K562 (cell line): ENCODE results near the gene KRTAP10-12. TPM values are rescaled to one million over a fixed set of nuclear protein-coding genes. Genes with fewer than 3 reads are reported as not detected.

Experiments used
- ATAC-seq: fragments of 200-7000 bp; cut with Tn5 transposase; 3 replicates; pipeline ENCODE4 v1.9.1; 2020; ENCODE audit warnings: moderate library complexity
- BruUV-seq: library from RNA; stranded (reverse); fragments of 400-500 nt; replicated peaks from 2 replicates; lab custom pipeline; 2021; lab: Mats Ljungman, UMichigan
- CTCF ChIA-PET: fragments of 300-600 bp; formaldehyde crosslinking; extraction: SDS; loops from one replicate; lab custom pipeline; 2021; ENCODE audit warnings: low intra/inter-chr PET ratio; lab: Yijun Ruan, JAX
- POLR2A ChIA-PET: fragments of 300-600, 350-650 bp; sonication (Branson Sonifier 250); formaldehyde crosslinking; extraction: SDS; loops from one replicate; lab custom pipeline; 2021; ENCODE audit warnings: antibody characterized with exemption, inconsistent platforms; lab: Yijun Ruan, JAX
- DNase-seq, 4 experiments: peaks; one replicate each; pipeline versions ENCODE4 v3.0.0 to v3.0.0-alpha.2; 2011 to 2018; ENCODE audit warnings: low spot score in 3 of 4, mixed read lengths in 3 of 4; ENCODE audit errors: extremely low read depth in 1 of 4
- FAIRE-seq: peaks from 2 replicates; lab custom pipeline; 2011; peaks lifted over from hg19 to GRCh38; lab: Jason Lieb, UNC
- H2AFZ ChIP-seq: 2 replicates; pipeline ENCODE4 v1.6.0; 2011; ENCODE audit warnings: low read depth, low read length, control low read depth, inconsistent platforms
- H3K27ac ChIP-seq: fragments of 200-600 bp; 3 replicates; pipeline ENCODE4 v1.8.0; 2011; ENCODE audit warnings: low read depth, mild to moderate bottlenecking, control low read depth, inconsistent platforms, low read length, moderate library complexity, mixed read lengths; ENCODE audit errors: extremely low read depth
- H3K27me3 ChIP-seq, 2 experiments: fragments of 300-600 bp in 1 of 2; 2 replicates in 1 of 2; 3 replicates in 1 of 2; pipeline versions ENCODE4 v1.6.0 to v1.8.0; 2011; ENCODE audit warnings: inconsistent platforms in 2 of 2, low read length in 2 of 2, mild to moderate bottlenecking in 1 of 2, mixed read lengths in 1 of 2, moderate library complexity in 1 of 2; ENCODE audit not compliant: control insufficient read depth in 2 of 2, insufficient read depth in 2 of 2
- H3K36me3 ChIP-seq: fragments of 300-600 bp; 3 replicates; pipeline ENCODE4 v1.8.0; 2011; ENCODE audit warnings: mild to moderate bottlenecking, low read length, inconsistent platforms; ENCODE audit not compliant: control insufficient read depth, insufficient read depth
- H3K4me1 ChIP-seq, 2 experiments: fragments of 200-600 bp in 1 of 2; replicated peaks in 1 of 2; 2 replicates in 1 of 2; 3 replicates in 1 of 2; pipeline versions ENCODE4 v1.5.1 to v1.8.0; 2011; ENCODE audit warnings: inconsistent platforms in 2 of 2, low read length in 2 of 2, mild to moderate bottlenecking in 1 of 2, mixed read lengths in 1 of 2, moderate library complexity in 1 of 2; ENCODE audit not compliant: control insufficient read depth in 2 of 2, insufficient read depth in 2 of 2
- H3K4me2 ChIP-seq: 2 replicates; pipeline ENCODE4 v1.6.1; 2011; ENCODE audit warnings: low read length, control low read depth, inconsistent platforms, mixed read lengths; ENCODE audit not compliant: insufficient read depth
- H3K4me3 ChIP-seq: fragments of 200-600 bp; sonication (generic), shearing (Covaris generic); 2 replicates; pipeline ENCODE4 v1.5.1; 2016; ENCODE audit warnings: control low read depth, inconsistent platforms
- H3K79me2 ChIP-seq: fragments of 200-600 bp; 3 replicates; pipeline ENCODE4 v1.8.0; 2011; ENCODE audit warnings: low read length, inconsistent platforms; ENCODE audit not compliant: control insufficient read depth, insufficient read depth
- H3K9ac ChIP-seq, 2 experiments: 2 replicates each; pipeline versions ENCODE4 v1.6.0 to v1.6.1; 2011; ENCODE audit warnings: low read depth in 2 of 2, low read length in 2 of 2, control low read depth in 1 of 2, inconsistent platforms in 1 of 2, mild to moderate bottlenecking in 1 of 2, mixed read lengths in 1 of 2; ENCODE audit not compliant: insufficient read depth in 1 of 2
- H3K9me1 ChIP-seq: one replicate; pipeline ENCODE4 v1.6.0; 2011; ENCODE audit warnings: inconsistent platforms, mild to moderate bottlenecking, low read length, moderate library complexity; ENCODE audit not compliant: control insufficient read depth, insufficient read depth
- H3K9me3 ChIP-seq: replicated peaks from 2 replicates; pipeline ENCODE4 v1.5.1; 2011; ENCODE audit warnings: low read depth, low read length, inconsistent platforms; ENCODE audit not compliant: control insufficient read depth, insufficient read depth
- H4K20me1 ChIP-seq: replicated peaks from 2 replicates; pipeline ENCODE4 v1.6.1; 2011; ENCODE audit warnings: low read length, inconsistent platforms, mixed read lengths; ENCODE audit not compliant: control insufficient read depth, insufficient read depth
- FUS ChIP-seq: fragments of 200-400 bp; formaldehyde crosslinking; optimal IDR thresholded peaks from 2 replicates; pipeline ENCODE3; 2017; ENCODE audit warnings: low read depth, low read length
- HOXB6 ChIP-seq: fragments of 250-450 bp; sonication (Bioruptor Pico); IDR thresholded peaks from 2 replicates; pipeline ENCODE4 v1.5.1; 2022; ENCODE audit warnings: mild to moderate bottlenecking, borderline replicate concordance
- NELFE ChIP-seq: IDR thresholded peaks from 2 replicates; pipeline ENCODE4 v1.6.1; 2011; ENCODE audit warnings: mild to moderate bottlenecking; ENCODE audit not compliant: insufficient read depth, insufficient read length
- NR4A1 ChIP-seq, 2 experiments: fragments of 250-450 bp in 1 of 2; fragments of 450-650 bp in 1 of 2; sonication (Bioruptor Pico) in 1 of 2; IDR thresholded peaks; 2 replicates each; pipeline versions ENCODE4 v1.4.0 to v1.6.1; 2016 to 2020; ENCODE audit warnings: mild to moderate bottlenecking in 2 of 2, missing compliant biosample characterization in 1 of 2, missing genetic modification characterization in 1 of 2, moderate library complexity in 1 of 2
- PATZ1 ChIP-seq: fragments of 250-450 bp; sonication (Bioruptor Pico); IDR thresholded peaks from 2 replicates; pipeline ENCODE4 v1.5.0; 2020; ENCODE audit warnings: mild to moderate bottlenecking, borderline replicate concordance
- SMAD3 ChIP-seq: fragments of 450-650 bp; formaldehyde crosslinking; conservative IDR thresholded peaks from 2 replicates; pipeline ENCODE4 v1.4.0; 2020; ENCODE audit warnings: mild to moderate bottlenecking
- TEAD1 ChIP-seq, 2 experiments: fragments of 450-650 bp in 1 of 2; sonication (generic) in 1 of 2; formaldehyde crosslinking; IDR thresholded peaks; 2 replicates each; pipeline versions ENCODE4 v1.4.0 to v1.8.0; 2020 to 2022; ENCODE audit warnings: mild to moderate bottlenecking in 2 of 2, missing genetic modification reagents in 1 of 2
- USF1 ChIP-seq: sonication (generic); formaldehyde crosslinking; IDR thresholded peaks from 2 replicates; pipeline ENCODE4 v1.9.0; 2022; ENCODE audit warnings: mild to moderate bottlenecking, missing genetic modification reagents
- YBX1 ChIP-seq: fragments of 450-650 bp; IDR thresholded peaks from 2 replicates; pipeline ENCODE4 v1.7.1; 2016; ENCODE audit warnings: mild to moderate bottlenecking
- ZNF121 ChIP-seq: sonication (generic); formaldehyde crosslinking; conservative IDR thresholded peaks from 2 replicates; pipeline ENCODE4 v1.8.0; 2022; ENCODE audit warnings: missing genetic modification reagents
- ZNF175 ChIP-seq: fragments of 200-800 bp; sonication (Bioruptor generic); IDR thresholded peaks from 2 replicates; pipeline ENCODE4 v1.6.1; 2016; ENCODE audit warnings: low read depth, mild to moderate bottlenecking, missing genetic modification characterization, missing compliant biosample characterization
- ZNF232 ChIP-seq: sonication (generic); formaldehyde crosslinking; IDR thresholded peaks from 2 replicates; pipeline ENCODE4 v1.8.0; 2022; ENCODE audit warnings: mild to moderate bottlenecking, missing genetic modification reagents
- ZNF696 ChIP-seq: fragments of 250-450 bp; sonication (Bioruptor Pico); conservative IDR thresholded peaks from 2 replicates; pipeline ENCODE4 v1.4.0; 2020; ENCODE audit warnings: mild to moderate bottlenecking, moderate library complexity
- WGBS: fragments of 100-300 bp; shearing (Covaris generic); methylation state at CpG from one replicate; pipeline ENCODE4 v1.1.6; 2016; ENCODE audit warnings: low coverage, mixed read lengths; ENCODE audit not compliant: insufficient coverage; ENCODE audit errors: missing lambda C conversion rate; 5-methylcytosine and 5-hydroxymethylcytosine counted together
- in situ Hi-C: fragments of 300-500 bp; cut with MboI; formaldehyde crosslinking; loops from 4 replicates; pipeline ENCODE4 v1.15.0; 2018; ENCODE audit warnings: inconsistent platforms, mixed read lengths
- intact Hi-C: fragments of 100-400 bp; cut with micrococcal nuclease; formaldehyde crosslinking; loops from 2 replicates; pipeline ENCODE4 v1.14.2; 2022
- polyA plus RNA-seq, 8 experiments: library from polyadenylated mRNA; depleted of rRNA in 4 of 8; stranded (reverse) in 5 of 8; unstranded in 3 of 8; fragments of >200 nt; fragmentation: Nextera tagmentation in 2 of 8; fragmentation: Illumina TruSeq in 1 of 8; extraction: Ambion mirVana in 2 of 8; extraction: Trizol in 1 of 8; gene quantifications; 2 replicates each; pipeline versions ENCODE4 v1.2.1 to v1.2.3, GENCODE V29; 2011 to 2014; ENCODE audit warnings: inconsistent platforms in 1 of 8, missing spikeins in 1 of 8
- total RNA-seq, 7 experiments: library from RNA; depleted of rRNA in 6 of 7; stranded (reverse); fragments of >200 nt in 6 of 7; fragmentation: Illumina TruSeq in 2 of 7; extraction: Trizol in 2 of 7; gene quantifications; 2 replicates each; pipeline versions ENCODE4 v1.2.1 to v1.2.3, GENCODE V29; 2011 to 2021; ENCODE audit warnings: low replicate concordance in 1 of 7
- TF ChIP-seq, protein P1 (sequence below): fragments of 450-650 bp; formaldehyde crosslinking; IDR thresholded peaks from 2 replicates; pipeline ENCODE4 v1.4.0; 2020; ENCODE audit warnings: mild to moderate bottlenecking, moderate library complexity
- TF ChIP-seq, protein P2 (sequence below): fragments of 150-350 bp; IDR thresholded peaks from 2 replicates; pipeline ENCODE4 v1.6.1; 2014; ENCODE audit warnings: low read depth, mild to moderate bottlenecking, low read length, borderline replicate concordance

KRTAP10-12 gene
- total and polyA plus RNA-seq, 9 of the 15 experiments (the other 6 are each of a cell fraction or from before 2014, with no cell fraction given): not detected

DNA sequence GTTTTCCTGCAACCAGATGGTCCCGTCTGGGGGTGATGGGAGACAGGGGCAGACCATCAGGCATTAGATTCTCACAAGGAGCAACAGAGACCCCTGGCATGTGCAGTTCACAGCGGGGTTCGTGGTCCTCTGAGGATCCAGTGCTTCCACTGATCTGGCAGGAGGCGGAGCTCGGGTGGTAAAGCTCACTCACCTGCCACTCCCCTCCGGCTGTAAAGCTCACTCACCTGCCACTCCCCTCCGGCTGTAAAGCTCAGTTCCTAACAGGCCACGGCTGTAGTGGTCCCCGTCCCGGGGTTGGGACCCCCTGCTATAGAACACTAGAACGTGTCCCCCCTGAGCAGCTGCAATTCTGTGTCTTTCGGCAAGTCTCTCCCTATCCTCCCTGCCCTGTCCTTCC, 4.6 kb downstream of the KRTAP10-12 start:
- BruUV-seq: no TSS peak
- in situ Hi-C loops: no loop called here
- ChIA-PET POLR2A (interaction anchor here (0.6 to 1.1 kb wide), 2 partner anchors 12 to 24 kb away, joined by 3 read pairs; no protein-coding TSS in a partner anchor), CTCF (no interaction called here)
- FAIRE-seq: no peak
- Histone ChIP-seq H3K27me3 (peaks cover 40 to 83% of the 10 kb centered on the region in 2 experiments), H3K79me2 (no peaks in the 10 kb centered on the region), H4K20me1 (no peaks in the 10 kb centered on the region; the same call in 1 of the 2 replicates), H3K4me2 (no peak overlapping the region), H3K36me3 (no peaks in the 10 kb centered on the region), H3K27ac (no peak overlapping the region), H3K9me3 (no peaks in the 10 kb centered on the region), H2AFZ (no peak overlapping the region), H3K4me1 (peaks cover 0 to 13% of the 10 kb centered on the region in 2 experiments; a peak in 1 of 5 replicates), H3K4me3 (no peak overlapping the region), H3K9me1 (peaks cover 3% of the 10 kb centered on the region), H3K9ac (no peak overlapping the region)
- TF ChIP-seq FUS (no peak), NR4A1 (CRISPR knock-in tag; IDR thresholded peaks at IDR 0.05) (no peak), NR4A1 (tag; IDR thresholded peaks at IDR 0.05) (no peak), PATZ1 (no peak), ZNF175 (CRISPR knock-in tag) (no peak), ZNF696 (CRISPR knock-in tag) (no peak), NELFE (no peak), TEAD1 (CRISPR knock-in tag; IDR thresholded peaks at IDR 0.05) (no peak), HOXB6 (CRISPR knock-in tag) (no peak), YBX1 (no peak), ZNF121 (no peak), ZNF232 (CRISPR knock-in tag) (no peak), SMAD3 (no peak), USF1 (CRISPR knock-in tag) (no peak)
- TF ChIP-seq, protein P1, sequence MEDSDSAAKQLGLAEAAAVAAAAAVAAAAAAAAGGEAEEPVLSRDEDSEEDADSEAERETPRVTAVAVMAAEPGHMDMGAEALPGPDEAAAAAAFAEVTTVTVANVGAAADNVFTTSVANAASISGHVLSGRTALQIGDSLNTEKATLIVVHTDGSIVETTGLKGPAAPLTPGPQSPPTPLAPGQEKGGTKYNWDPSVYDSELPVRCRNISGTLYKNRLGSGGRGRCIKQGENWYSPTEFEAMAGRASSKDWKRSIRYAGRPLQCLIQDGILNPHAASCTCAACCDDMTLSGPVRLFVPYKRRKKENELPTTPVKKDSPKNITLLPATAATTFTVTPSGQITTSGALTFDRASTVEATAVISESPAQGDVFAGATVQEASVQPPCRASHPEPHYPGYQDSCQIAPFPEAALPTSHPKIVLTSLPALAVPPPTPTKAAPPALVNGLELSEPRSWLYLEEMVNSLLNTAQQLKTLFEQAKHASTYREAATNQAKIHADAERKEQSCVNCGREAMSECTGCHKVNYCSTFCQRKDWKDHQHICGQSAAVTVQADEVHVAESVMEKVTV: no peak
- TF ChIP-seq, protein P2, sequence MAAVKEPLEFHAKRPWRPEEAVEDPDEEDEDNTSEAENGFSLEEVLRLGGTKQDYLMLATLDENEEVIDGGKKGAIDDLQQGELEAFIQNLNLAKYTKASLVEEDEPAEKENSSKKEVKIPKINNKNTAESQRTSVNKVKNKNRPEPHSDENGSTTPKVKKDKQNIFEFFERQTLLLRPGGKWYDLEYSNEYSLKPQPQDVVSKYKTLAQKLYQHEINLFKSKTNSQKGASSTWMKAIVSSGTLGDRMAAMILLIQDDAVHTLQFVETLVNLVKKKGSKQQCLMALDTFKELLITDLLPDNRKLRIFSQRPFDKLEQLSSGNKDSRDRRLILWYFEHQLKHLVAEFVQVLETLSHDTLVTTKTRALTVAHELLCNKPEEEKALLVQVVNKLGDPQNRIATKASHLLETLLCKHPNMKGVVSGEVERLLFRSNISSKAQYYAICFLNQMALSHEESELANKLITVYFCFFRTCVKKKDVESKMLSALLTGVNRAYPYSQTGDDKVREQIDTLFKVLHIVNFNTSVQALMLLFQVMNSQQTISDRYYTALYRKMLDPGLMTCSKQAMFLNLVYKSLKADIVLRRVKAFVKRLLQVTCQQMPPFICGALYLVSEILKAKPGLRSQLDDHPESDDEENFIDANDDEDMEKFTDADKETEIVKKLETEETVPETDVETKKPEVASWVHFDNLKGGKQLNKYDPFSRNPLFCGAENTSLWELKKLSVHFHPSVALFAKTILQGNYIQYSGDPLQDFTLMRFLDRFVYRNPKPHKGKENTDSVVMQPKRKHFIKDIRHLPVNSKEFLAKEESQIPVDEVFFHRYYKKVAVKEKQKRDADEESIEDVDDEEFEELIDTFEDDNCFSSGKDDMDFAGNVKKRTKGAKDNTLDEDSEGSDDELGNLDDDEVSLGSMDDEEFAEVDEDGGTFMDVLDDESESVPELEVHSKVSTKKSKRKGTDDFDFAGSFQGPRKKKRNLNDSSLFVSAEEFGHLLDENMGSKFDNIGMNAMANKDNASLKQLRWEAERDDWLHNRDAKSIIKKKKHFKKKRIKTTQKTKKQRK: no peak
- no peak for ATAC-seq
- WGBS: 2% methylated on average over 12 of the region's 12 CpGs
- no peak for DNase-seq
- intact Hi-C loops: no loop called here
